Measurements from ENCODE around the gene BORCS5.

The BORCS5 gene

DNA sequence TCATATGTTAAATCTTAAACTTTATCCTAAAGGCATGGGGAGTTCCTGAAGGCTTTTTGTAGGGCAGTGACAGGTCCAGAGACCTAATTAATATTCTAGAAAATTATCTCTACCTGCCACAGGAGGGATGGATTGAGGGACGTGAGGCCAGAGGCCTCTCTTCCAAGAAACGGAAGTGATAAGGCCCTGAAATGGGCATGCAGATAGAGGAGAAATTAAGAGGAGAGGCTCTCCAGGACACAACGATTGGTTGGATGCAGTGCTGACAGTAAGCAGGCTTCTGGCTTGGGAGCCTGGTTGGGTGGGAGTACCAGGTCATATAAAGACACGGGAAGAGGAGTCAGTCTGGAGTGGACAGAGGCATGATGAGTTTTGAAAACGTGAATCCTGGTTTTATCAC lies 3.1 kb upstream of the BORCS5 start:
- 74% methylated on average over 5 of the region's 5 CpGs for WGBS
- peaks cover 26% of the 10 kb centered on the region for H3K4me1 ChIP-seq (ENCODE audit: insufficient read depth, low read length)
- H3K9me3 ChIP-seq (ENCODE audit: insufficient read depth, low read depth, low read length), result no peaks in the 10 kb centered on the region
- no peak overlapping the region for H3K4me3 ChIP-seq (ENCODE audit: low read length)
- no peak overlapping the region for H3K27ac ChIP-seq (ENCODE audit: low read depth, low read length)
- peaks cover 8% of the 10 kb centered on the region for H3K27me3 ChIP-seq (ENCODE audit: insufficient read depth, low read length)
- no peaks in the 10 kb centered on the region for H3K36me3 ChIP-seq (ENCODE audit: insufficient read depth, low read length)
- no peak overlapping the region for H3K9ac ChIP-seq (ENCODE audit: low read depth, low read length)

DNA sequence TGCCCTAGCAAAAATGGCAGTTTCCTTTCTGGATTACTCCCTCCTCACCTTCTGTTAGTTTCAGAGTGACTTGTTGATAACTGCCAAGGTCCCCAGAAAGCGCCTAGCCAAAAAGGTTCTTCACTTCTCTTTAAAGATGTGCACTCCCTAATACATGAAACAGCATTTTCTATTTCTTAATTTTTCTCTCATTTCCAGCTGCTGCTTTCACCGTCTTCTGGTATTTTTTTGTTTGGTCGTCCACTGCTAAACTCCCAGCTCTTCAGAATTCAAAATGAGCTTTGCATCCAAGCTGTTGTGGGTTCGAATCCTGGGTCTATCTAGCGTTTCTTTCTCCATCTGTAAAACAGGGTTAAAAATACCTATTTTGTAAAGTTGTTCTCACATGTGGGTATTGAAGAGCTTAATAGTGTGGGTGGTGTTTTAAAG lies 397 bp upstream of the BORCS5 start:
- Histone ChIP-seq H3K9ac (ENCODE audit: low read depth, low read length) (no peak overlapping the region), H3K4me1 (ENCODE audit: insufficient read depth, low read length) (peaks cover 9% of the 10 kb centered on the region), H3K4me3 (ENCODE audit: low read length) (peak overlapping the region; percentile 80), H3K27ac (ENCODE audit: low read depth, low read length) (no peak overlapping the region), H3K9me3 (ENCODE audit: insufficient read depth, low read depth, low read length) (no peaks in the 10 kb centered on the region), H3K36me3 (ENCODE audit: insufficient read depth, low read length) (no peaks in the 10 kb centered on the region), H3K27me3 (ENCODE audit: insufficient read depth, low read length) (no peaks in the 10 kb centered on the region)
- 69% methylated on average over 5 of the region's 5 CpGs for WGBS

DNA sequence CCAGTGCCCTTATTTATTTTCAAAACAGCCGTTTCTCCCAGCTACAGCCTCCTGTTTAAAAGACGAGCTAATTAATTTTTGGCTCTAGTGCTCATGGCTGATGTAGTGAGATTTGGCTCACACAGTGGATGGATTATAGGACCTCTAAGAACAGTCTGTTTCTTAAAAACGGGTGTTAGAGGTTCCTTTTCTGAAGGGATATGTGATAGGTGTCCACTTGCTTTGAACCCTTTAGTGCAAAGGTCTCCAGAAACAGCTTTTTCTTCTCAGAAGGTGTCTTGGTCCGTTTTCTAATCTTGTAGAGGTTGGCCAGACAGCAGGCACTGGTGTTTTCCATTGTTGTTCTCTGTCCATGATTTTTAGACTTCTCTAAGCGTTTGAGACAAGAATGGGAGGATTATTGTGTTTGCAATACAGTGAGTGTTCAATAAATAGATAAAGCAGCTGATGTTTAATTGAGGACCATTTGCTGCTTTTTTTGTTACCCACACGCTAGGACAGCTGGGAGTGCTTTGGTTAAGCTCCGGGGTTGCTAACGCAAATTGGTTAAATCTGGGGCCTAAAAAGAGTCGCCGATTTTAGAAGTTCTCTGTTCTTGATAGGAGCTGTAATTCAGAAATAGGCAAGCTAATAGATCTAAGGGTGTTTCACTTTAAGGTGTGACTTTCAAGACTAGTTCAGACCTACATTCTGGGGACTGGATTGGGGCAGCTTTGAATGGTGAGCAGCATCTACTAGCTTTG lies 1.0 kb downstream of the BORCS5 start:
- 41% methylated on average over 10 of the region's 10 CpGs for WGBS
- Histone ChIP-seq H3K36me3 (ENCODE audit: insufficient read depth, low read length) (no peaks in the 10 kb centered on the region; the same call in 1 of the 2 replicates), H3K27me3 (ENCODE audit: insufficient read depth, low read length) (no peaks in the 10 kb centered on the region), H3K4me3 (ENCODE audit: low read length) (peak overlapping the region; percentile 80), H3K4me1 (ENCODE audit: insufficient read depth, low read length) (peaks cover 9% of the 10 kb centered on the region), H3K27ac (ENCODE audit: low read depth, low read length) (no peak overlapping the region; the same call in 1 of the 2 replicates), H3K9me3 (ENCODE audit: insufficient read depth, low read depth, low read length) (no peaks in the 10 kb centered on the region), H3K9ac (ENCODE audit: low read depth, low read length) (peak overlapping the region; percentile 75)

DNA sequence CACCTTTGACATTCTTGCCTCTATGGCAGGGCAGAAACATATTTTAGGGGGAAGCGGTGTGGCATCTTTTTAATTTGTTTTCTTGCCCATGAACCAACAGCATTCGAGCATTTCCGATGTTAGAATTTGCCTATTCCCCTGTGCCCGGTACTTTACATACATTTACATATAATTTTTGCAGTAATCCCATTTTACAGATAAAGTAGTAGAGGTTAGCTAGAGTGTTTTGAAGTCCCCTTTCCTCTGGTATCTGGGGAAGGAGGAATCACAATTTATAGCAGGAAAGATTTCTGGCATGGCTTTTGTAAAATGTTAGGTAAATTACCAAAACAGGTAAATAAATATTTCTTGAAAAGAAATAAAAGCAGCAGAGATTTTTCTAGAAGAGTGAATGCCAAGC lies 1.6 kb downstream of the BORCS5 start:
- Histone ChIP-seq H3K27me3 (ENCODE audit: insufficient read depth, low read length) (no peaks in the 10 kb centered on the region), H3K9ac (ENCODE audit: low read depth, low read length) (no peak overlapping the region), H3K4me3 (ENCODE audit: low read length) (peak overlapping the region; percentile 80), H3K4me1 (ENCODE audit: insufficient read depth, low read length) (peaks cover 9% of the 10 kb centered on the region), H3K27ac (ENCODE audit: low read depth, low read length) (no peak overlapping the region), H3K36me3 (ENCODE audit: insufficient read depth, low read length) (no peaks in the 10 kb centered on the region; the same call in 1 of the 2 replicates), H3K9me3 (ENCODE audit: insufficient read depth, low read depth, low read length) (no peaks in the 10 kb centered on the region)
- 96% methylated on average over 4 of the region's 4 CpGs for WGBS

DNA sequence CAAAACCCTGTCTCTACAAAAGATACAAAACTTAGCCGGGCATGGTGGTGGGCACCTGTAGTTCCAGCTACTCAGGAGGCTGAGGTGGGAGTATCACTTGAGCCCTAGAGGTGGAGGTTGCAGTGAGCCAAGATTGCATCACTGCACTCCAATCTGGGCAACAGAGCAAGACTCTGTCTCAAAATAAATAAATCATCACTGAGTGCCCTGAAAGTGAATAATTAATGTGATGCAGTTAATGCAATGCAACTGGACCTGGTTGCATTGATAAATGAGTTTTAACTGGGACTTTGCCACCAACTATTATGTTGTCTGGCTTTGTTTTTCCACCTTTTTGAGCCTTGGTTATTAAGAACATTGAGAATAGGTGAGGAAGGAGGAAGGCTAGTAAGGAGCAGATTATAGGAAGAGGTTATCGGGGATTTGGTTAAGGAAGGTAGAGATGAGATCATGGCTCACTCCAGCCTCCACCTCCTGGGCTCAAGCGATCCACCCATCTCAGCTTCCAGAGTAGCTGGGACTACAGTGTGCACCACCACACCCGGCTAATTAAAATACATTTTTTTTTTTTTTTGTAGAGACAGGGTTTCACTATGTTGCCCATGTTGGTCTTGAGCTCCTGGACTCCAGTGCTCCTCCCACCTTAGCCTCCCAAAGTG lies 8.0 kb downstream of the BORCS5 start:
- H3K27ac ChIP-seq (ENCODE audit: low read depth, low read length), result no peak overlapping the region
- no peak overlapping the region for H3K9ac ChIP-seq (ENCODE audit: low read depth, low read length)
- H3K9me3 ChIP-seq (ENCODE audit: insufficient read depth, low read depth, low read length), result no peaks in the 10 kb centered on the region
- no peaks in the 10 kb centered on the region for H3K27me3 ChIP-seq (ENCODE audit: insufficient read depth, low read length)
- 99% methylated on average over 3 of the region's 4 CpGs for WGBS
- no peak overlapping the region for H3K4me3 ChIP-seq (ENCODE audit: low read length)
- peaks cover 5% of the 10 kb centered on the region; the same call in 1 of the 2 replicates for H3K36me3 ChIP-seq (ENCODE audit: insufficient read depth, low read length)
- H3K4me1 ChIP-seq (ENCODE audit: insufficient read depth, low read length), result peaks cover 7% of the 10 kb centered on the region; the same call in 1 of the 2 replicates

DNA sequence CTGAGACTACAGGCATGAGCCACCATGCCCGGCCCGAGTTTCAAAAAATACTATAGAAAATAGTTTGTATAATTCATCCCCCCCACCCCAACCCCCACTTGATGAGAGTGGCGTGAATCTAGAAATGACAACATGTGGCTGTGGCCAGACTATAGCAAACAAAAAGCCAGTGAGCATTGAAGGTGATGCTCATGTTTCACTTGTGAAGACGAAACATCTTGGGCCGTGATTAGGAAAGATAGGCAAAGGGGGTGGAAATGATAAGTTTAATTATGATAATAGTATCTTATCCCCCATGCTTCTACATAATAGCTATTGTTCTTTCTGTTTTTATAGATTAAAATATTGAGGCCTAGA lies 8.5 kb downstream of the BORCS5 start:
- Histone ChIP-seq H3K4me1 (ENCODE audit: insufficient read depth, low read length) (peaks cover 7% of the 10 kb centered on the region; the same call in 1 of the 2 replicates), H3K27ac (ENCODE audit: low read depth, low read length) (no peak overlapping the region), H3K36me3 (ENCODE audit: insufficient read depth, low read length) (peaks cover 5% of the 10 kb centered on the region; the same call in 1 of the 2 replicates), H3K4me3 (ENCODE audit: low read length) (no peak overlapping the region), H3K9me3 (ENCODE audit: insufficient read depth, low read depth, low read length) (no peaks in the 10 kb centered on the region), H3K9ac (ENCODE audit: low read depth, low read length) (no peak overlapping the region), H3K27me3 (ENCODE audit: insufficient read depth, low read length) (no peaks in the 10 kb centered on the region)
- WGBS, result 94% methylated on average over 3 of the region's 5 CpGs

DNA sequence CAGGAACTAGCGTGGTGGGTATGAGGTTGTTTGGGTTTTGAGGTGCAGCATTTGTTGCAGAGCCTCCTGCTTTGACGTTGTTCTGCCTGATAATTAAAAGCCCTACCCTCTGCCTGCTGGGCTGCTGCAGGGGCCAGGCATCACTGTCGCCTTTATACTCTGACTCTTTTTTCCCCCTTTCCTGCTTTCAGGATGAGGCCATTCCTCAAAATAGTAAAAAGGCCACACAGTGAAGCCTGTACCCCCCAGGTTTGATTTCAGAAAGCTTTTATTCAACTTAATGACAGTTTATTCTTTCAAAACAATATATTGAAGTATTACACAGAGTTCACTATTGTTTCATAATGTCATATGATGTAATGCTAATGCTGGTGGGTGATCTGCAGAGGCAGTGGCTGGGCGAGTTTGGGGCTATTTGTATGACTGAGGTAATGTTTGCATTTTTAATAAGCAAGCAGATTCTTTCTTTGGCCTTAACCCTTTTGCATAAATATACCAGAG lies 9.1 kb downstream of the BORCS5 start:
- Histone ChIP-seq H3K9me3 (ENCODE audit: insufficient read depth, low read depth, low read length) (no peaks in the 10 kb centered on the region), H3K4me3 (ENCODE audit: low read length) (no peak overlapping the region), H3K4me1 (ENCODE audit: insufficient read depth, low read length) (peaks cover 7% of the 10 kb centered on the region; the same call in 1 of the 2 replicates), H3K27me3 (ENCODE audit: insufficient read depth, low read length) (no peaks in the 10 kb centered on the region), H3K9ac (ENCODE audit: low read depth, low read length) (no peak overlapping the region), H3K27ac (ENCODE audit: low read depth, low read length) (no peak overlapping the region), H3K36me3 (ENCODE audit: insufficient read depth, low read length) (peaks cover 5% of the 10 kb centered on the region; the same call in 1 of the 2 replicates)
- WGBS, result 74% methylated on average over 3 of the region's 4 CpGs

DNA sequence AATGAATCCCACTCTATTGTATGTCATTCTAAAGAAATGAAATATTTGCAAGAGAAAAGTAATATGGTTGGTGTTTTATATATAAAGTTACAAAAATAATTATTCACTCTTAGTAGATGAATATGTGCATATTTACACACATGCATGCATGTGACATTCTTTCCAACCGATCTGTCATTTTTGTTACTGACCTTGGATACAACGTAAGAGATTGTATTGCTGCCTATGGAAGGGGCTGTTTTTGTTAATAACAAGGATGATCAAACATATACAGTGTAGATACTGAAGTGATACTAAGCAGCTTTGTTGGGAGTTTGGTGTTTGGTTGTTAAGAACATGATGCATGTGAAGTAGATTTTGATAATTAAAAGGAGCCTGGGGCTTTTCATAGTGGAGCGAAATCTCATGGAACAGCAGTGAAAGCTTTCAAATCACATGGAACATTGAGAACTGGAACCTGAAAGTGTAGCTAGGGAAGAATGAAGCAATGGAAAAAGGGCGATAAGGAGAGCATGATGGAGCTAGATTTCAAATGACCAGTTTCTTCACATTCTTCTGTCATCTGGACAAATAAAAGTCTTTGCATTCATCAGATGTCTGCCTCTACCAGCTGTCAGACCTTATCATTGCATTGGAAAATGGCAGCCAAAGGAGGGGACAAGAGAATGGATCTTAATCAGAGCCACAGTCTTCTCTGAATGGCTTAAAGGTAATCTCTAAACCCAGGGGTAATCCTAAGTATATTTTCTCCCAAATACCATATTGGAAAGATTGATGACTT lies 10.0 kb downstream of the BORCS5 start:
- no peak overlapping the region for H3K27ac ChIP-seq (ENCODE audit: low read depth, low read length)
- H3K27me3 ChIP-seq (ENCODE audit: insufficient read depth, low read length), result no peaks in the 10 kb centered on the region
- peaks cover 7% of the 10 kb centered on the region; the same call in 1 of the 2 replicates for H3K4me1 ChIP-seq (ENCODE audit: insufficient read depth, low read length)
- peaks cover 5% of the 10 kb centered on the region; the same call in 1 of the 2 replicates for H3K36me3 ChIP-seq (ENCODE audit: insufficient read depth, low read length)
- H3K9ac ChIP-seq (ENCODE audit: low read depth, low read length), result no peak overlapping the region
- WGBS, result 98% methylated on average over 4 of the region's 4 CpGs
- no peak overlapping the region for H3K4me3 ChIP-seq (ENCODE audit: low read length)
- no peaks in the 10 kb centered on the region for H3K9me3 ChIP-seq (ENCODE audit: insufficient read depth, low read depth, low read length)

DNA sequence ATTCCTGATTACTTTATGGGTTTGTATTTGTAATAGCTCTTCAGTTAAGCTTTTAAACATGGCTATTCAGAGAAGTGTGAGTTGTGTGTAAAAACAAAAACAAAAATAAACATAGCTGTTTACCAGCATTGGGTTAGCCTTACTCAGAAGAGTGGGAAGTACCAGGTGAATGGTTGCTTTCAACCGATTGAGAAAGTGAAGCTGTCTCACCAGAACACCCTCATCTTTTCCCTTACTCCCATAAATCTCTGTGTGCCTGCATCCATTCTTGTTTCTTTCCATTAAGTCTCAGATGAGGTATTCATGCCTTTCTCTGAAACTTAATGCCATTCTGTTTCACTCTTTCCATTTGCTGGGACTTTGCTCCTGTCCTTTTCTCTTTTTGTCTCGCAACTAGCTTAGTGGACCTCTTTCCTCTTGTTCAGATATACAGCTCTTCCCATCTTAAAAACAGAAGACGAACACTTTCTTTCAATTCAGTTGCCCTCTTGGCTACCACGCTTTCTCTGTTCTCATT lies 10.7 kb downstream of the BORCS5 start:
- 89% methylated on average over 4 of the region's 4 CpGs for WGBS
- peaks cover 7% of the 10 kb centered on the region; the same call in 1 of the 2 replicates for H3K4me1 ChIP-seq (ENCODE audit: insufficient read depth, low read length)
- no peak overlapping the region for H3K4me3 ChIP-seq (ENCODE audit: low read length)
- peaks cover 5% of the 10 kb centered on the region; the same call in 1 of the 2 replicates for H3K36me3 ChIP-seq (ENCODE audit: insufficient read depth, low read length)
- no peak overlapping the region for H3K27ac ChIP-seq (ENCODE audit: low read depth, low read length)
- H3K9me3 ChIP-seq (ENCODE audit: insufficient read depth, low read depth, low read length), result no peaks in the 10 kb centered on the region
- no peaks in the 10 kb centered on the region for H3K27me3 ChIP-seq (ENCODE audit: insufficient read depth, low read length)
- no peak overlapping the region for H3K9ac ChIP-seq (ENCODE audit: low read depth, low read length)

DNA sequence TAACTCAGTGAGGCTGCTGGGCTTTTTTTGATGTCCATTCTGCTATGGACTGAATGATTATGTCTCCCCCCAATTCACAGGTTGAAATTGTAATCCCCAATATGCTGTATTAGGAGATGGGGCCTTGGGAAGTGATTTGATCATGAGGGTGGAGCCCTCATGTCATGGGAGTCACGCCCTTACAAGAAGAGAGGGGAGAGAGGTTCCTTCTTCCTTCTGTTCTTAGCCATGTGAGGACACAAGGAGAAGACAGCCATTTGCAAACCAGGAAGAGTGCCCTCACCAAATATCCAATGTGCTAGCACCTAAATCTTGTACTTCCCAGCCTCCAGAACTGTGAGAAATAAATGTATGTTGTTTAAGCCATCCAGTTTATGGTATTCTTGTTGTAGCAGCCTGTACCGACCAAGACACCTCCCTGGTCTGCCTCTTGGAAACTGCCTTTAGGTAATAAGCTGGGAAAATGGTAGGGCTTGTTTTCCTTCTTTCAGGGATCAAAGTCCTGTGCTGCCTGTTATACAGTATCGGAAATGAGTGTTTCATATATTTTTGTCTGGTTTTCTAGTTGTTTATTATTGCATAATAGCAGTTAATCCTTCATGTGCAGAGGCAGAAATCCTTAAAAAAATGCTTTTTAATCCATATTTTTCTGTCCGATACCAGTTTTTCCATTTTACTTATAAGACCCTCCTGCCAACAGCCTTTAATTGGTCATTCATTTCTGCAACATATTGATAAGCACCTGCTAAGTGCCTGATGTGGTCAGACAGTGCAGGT lies 16.3 kb downstream of the BORCS5 start:
- H3K27me3 ChIP-seq (ENCODE audit: insufficient read depth, low read length), result no peaks in the 10 kb centered on the region
- H3K9ac ChIP-seq (ENCODE audit: low read depth, low read length), result no peak overlapping the region
- no peak overlapping the region for H3K4me3 ChIP-seq (ENCODE audit: low read length)
- H3K4me1 ChIP-seq (ENCODE audit: insufficient read depth, low read length), result no peaks in the 10 kb centered on the region; the same call in 1 of the 2 replicates
- no peaks in the 10 kb centered on the region for H3K9me3 ChIP-seq (ENCODE audit: insufficient read depth, low read depth, low read length)
- H3K27ac ChIP-seq (ENCODE audit: low read depth, low read length), result no peak overlapping the region
- WGBS, result 92% methylated on average over 4 of the region's 4 CpGs
- peaks cover 3% of the 10 kb centered on the region; the same call in 1 of the 2 replicates for H3K36me3 ChIP-seq (ENCODE audit: insufficient read depth, low read length)

All from HUES64 (cell line).